Sigmoid colon (tissue), 7 donors: ENCODE data around the gene SSBP3. TPM values are rescaled to one million over a fixed set of nuclear protein-coding genes. Genes with fewer than 3 reads are reported as not detected.

Source experiments
- DNase-seq: peaks from one replicate; pipeline ENCODE4 v3.0.0-alpha.2; 2019
- H3K27ac ChIP-seq, 4 donors: fragments of 200-600 bp; sonication (generic); one replicate each; pipeline ENCODE4 v1.5.1; 2016 to 2019; ENCODE audit warnings: mild to moderate bottlenecking in 1 of 4
- H3K27me3 ChIP-seq, 3 donors: fragments of 200-600 bp; sonication (generic); one replicate each; pipeline ENCODE4 v1.5.1; 2019; ENCODE audit warnings: mild to moderate bottlenecking in 1 of 3
- H3K36me3 ChIP-seq, 4 donors: fragments of 200-600 bp; sonication (generic); one replicate each; pipeline ENCODE4 v1.5.1; 2016 to 2019
- H3K4me1 ChIP-seq, 4 donors: fragments of 200-600 bp; sonication (generic); one replicate each; pipeline ENCODE4 v1.5.1; 2017 to 2019
- H3K4me3 ChIP-seq, 4 donors: fragments of 200-600 bp; sonication (generic); one replicate each; pipeline ENCODE4 v1.5.1; 2017 to 2019; ENCODE audit warnings: mild to moderate bottlenecking in 2 of 4, moderate library complexity in 1 of 4
- H3K9me3 ChIP-seq, 4 donors: fragments of 200-600 bp in 3 of 4; sonication (generic) in 3 of 4; one replicate each; pipeline versions ENCODE4 v1.5.1 to v1.6.1; 2013 to 2019
- EP300 ChIP-seq, 4 donors: sonication (generic); formaldehyde crosslinking; IDR thresholded peaks; one replicate each; pipeline ENCODE4 v1.6.1; 2017; ENCODE audit warnings: antibody characterized with exemption in 4 of 4
- POLR2A ChIP-seq, 2 donors: fragments of 450-650 bp; IDR thresholded peaks; one replicate each; pipeline ENCODE4 v1.6.1; 2016; ENCODE audit warnings: antibody characterized with exemption in 2 of 2, mild to moderate bottlenecking in 2 of 2, moderate library complexity in 2 of 2
- POLR2AphosphoS5 ChIP-seq, 4 donors: sonication (generic); formaldehyde crosslinking; IDR thresholded peaks; one replicate each; pipeline ENCODE4 v1.6.1; 2017; ENCODE audit warnings: antibody characterized with exemption in 4 of 4
- WGBS, 2 donors: extraction: QIAGEN DNeasy Blood & Tissue Kit; methylation state at CpG; one replicate each; pipeline ENCODE4 v1.1.7; 2013; 5-methylcytosine and 5-hydroxymethylcytosine counted together
- intact Hi-C: fragments of 100-400 bp; cut with DNase I; formaldehyde crosslinking; loops from one replicate; pipeline ENCODE4 v1.15.1; 2023
- polyA plus RNA-seq, 3 donors: library from polyadenylated mRNA; stranded (reverse); fragments of 200-250 nt; gene quantifications; one replicate each; pipeline ENCODE4 v1.2.3, GENCODE V29; 2013
- total RNA-seq, 4 donors: library from RNA; depleted of rRNA; stranded (reverse); fragments of >200 nt; gene quantifications; one replicate each; pipeline ENCODE4 v1.1.0, GENCODE V29; 2016
- TF ChIP-seq, protein P1 (sequence below), 4 experiments: fragments of 450-650 bp in 3 of 4; fragments of 200-600 bp in 1 of 4; IDR thresholded peaks; one replicate each; pipeline ENCODE4 v1.5.1; 2016 to 2019; ENCODE audit warnings: antibody characterized with exemption in 4 of 4, mild to moderate bottlenecking in 3 of 4, moderate library complexity in 2 of 4
- donor health status: healthy with polysubstance abuse.
- donor health status: Bipolar disorder and iron deficiency.
- donor health status: healthy.

The SSBP3 gene
- total and polyA plus RNA-seq, 7 donors = 27.4 to 62.5 (median 38.5) TPM

DNA sequence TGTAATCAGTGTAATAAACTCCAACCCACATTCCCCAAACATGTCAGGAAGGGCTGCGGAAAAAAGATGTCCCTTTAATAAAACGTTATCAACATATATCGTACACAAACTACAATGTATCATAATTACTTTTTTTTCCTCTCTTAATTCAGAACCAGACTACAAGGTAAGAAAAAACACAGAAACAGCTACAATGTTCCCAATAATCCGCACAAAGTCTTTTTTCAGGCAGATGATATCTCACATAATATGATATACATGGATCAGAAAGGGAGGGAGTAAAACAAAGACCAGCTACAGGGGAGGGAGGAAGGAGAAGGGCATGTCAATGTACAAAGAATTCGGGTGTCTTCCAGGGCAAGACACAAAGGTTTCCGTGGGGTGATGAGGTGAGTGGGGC, 180.8 kb downstream of the SSBP3 start:
- no peaks in the 10 kb centered on the region for H3K27me3 ChIP-seq
- TF ChIP-seq EP300 (IDR thresholded peaks at IDR 0.05) = no peak
- no peak for TF ChIP-seq POLR2A (IDR thresholded peaks at IDR 0.05)
- TF ChIP-seq POLR2AphosphoS5 (IDR thresholded peaks at IDR 0.05) = no peak
- TF ChIP-seq, protein P1, sequence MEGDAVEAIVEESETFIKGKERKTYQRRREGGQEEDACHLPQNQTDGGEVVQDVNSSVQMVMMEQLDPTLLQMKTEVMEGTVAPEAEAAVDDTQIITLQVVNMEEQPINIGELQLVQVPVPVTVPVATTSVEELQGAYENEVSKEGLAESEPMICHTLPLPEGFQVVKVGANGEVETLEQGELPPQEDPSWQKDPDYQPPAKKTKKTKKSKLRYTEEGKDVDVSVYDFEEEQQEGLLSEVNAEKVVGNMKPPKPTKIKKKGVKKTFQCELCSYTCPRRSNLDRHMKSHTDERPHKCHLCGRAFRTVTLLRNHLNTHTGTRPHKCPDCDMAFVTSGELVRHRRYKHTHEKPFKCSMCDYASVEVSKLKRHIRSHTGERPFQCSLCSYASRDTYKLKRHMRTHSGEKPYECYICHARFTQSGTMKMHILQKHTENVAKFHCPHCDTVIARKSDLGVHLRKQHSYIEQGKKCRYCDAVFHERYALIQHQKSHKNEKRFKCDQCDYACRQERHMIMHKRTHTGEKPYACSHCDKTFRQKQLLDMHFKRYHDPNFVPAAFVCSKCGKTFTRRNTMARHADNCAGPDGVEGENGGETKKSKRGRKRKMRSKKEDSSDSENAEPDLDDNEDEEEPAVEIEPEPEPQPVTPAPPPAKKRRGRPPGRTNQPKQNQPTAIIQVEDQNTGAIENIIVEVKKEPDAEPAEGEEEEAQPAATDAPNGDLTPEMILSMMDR (IDR thresholded peaks at IDR 0.05) = no peak
- H3K4me3 ChIP-seq = no peak overlapping the region
- intact Hi-C loops = no loop called here
- no peak overlapping the region for H3K27ac ChIP-seq
- H3K9me3 ChIP-seq = no peaks in the 10 kb centered on the region
- WGBS, 2 donors = 83 to 92% methylated on average over 6 of the region's 6 CpGs
- peaks cover 0 to 36% (median 28%) of the 10 kb centered on the region in 4 donors for H3K4me1 ChIP-seq
- H3K36me3 ChIP-seq = peaks cover 0 to 24% (median 3%) of the 10 kb centered on the region in 4 donors
- no peak for DNase-seq

DNA sequence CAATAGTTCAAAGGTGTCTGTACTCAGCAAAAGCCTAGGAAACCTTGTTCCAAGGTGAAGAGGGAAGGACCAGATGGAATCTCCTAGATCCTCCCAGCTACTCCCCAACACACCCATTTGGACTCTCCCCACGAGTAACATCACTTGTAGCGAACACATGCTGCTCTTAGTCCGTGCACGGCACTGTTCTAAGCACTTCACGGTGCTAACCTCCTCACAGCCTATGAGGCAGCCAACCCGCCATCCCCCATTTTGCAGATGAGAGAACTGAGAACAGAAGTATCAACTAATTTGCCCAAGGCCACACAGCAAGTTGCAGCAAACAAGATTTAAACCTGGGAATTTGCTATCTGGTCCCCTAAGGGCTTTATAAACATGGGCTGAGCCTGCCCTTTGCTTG, 182.0 kb downstream of the SSBP3 start:
- no peak overlapping the region for H3K27ac ChIP-seq
- intact Hi-C loops = no loop called here

DNA sequence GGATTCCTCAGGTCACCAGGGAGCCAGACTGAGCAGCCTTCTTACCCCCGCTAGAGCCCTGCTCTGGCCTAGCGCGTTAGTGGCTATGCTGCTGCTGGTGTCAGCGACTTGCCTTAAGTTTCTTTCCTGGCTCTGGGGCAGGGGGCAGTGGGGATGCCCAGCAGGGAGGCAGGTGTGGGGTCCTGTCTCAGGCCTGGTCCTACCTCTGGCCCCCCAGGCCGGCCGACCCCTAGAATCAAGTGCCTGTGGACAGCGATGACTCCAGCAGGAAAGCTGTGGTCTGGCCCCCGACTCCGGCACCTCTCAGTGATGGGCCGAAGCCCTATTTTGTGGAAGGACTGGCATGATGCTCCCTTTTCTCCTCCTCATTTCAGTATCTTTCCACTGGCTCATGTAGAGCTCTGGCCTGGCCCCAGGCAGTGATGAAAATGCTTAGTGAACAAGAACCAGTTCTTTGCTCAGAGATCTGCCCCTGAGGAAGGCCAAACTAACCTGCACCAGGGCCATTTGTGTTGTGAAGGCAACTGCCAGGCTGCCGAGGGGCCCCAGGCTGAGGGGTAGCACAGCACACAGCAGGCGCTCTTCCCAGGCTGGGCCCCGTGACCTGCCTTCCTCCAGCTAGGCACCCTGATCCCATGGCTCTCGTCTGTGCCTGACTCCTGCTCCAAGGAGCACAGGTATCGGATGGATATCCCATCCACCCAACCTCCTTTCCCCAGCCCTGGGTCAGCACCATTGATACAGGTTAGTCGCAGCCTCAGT, 182.6 kb downstream of the SSBP3 start:
- WGBS, 2 donors = 94 to 95% methylated on average over 16 of the region's 16 CpGs
- Histone ChIP-seq H3K4me3 (no peak overlapping the region), H3K36me3 (peaks cover 0 to 26% (median 3%) of the 10 kb centered on the region in 4 donors), H3K9me3 (no peaks in the 10 kb centered on the region), H3K27me3 (no peaks in the 10 kb centered on the region), H3K27ac (no peak overlapping the region), H3K4me1 (peaks cover 0 to 40% (median 37%) of the 10 kb centered on the region in 4 donors)
- no peak for TF ChIP-seq POLR2AphosphoS5 (IDR thresholded peaks at IDR 0.05)
- TF ChIP-seq, protein P1 (IDR thresholded peaks at IDR 0.05) = no peak
- TF ChIP-seq POLR2A (IDR thresholded peaks at IDR 0.05) = no peak
- no peak for TF ChIP-seq EP300 (IDR thresholded peaks at IDR 0.05)
- DNase-seq = no peak
- intact Hi-C loops = no loop called here

More for the DNA sequence above, 182.0 kb downstream of the SSBP3 start:
- Histone ChIP-seq H3K9me3 (no peaks in the 10 kb centered on the region), H3K27me3 (no peaks in the 10 kb centered on the region), H3K4me3 (no peak overlapping the region), H3K4me1 (peaks cover 0 to 40% (median 36%) of the 10 kb centered on the region in 4 donors), H3K36me3 (peaks cover 0 to 24% (median 3%) of the 10 kb centered on the region in 4 donors)
- TF ChIP-seq POLR2A (IDR thresholded peaks at IDR 0.05) (no peak), POLR2AphosphoS5 (IDR thresholded peaks at IDR 0.05) (no peak), EP300 (IDR thresholded peaks at IDR 0.05) (no peak)
- TF ChIP-seq, protein P1 (IDR thresholded peaks at IDR 0.05) = no peak
- no peak for DNase-seq
- WGBS, 2 donors = 83 to 96% methylated on average over 6 of the region's 6 CpGs

DNA sequence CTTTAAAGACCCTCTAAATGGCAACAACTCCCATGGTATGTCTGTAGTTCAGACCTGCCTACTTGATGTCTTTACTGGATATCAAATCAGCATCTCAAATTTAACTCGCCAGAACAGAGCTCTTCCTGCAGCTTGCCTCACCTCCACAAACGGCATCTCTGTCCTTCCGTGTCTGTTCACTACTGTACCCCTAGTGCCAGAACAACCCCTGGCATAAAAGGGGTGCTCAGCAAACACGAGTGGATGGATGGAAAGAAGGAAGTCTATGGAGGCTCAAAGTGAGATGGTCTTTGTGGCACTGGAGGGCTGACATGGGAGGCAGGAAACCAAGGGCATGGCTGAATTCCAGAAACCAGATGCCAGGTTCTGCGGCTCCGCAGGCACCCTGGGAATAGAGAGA, 183.5 kb downstream of the SSBP3 start:
- intact Hi-C loops = no loop called here
- H3K4me3 ChIP-seq = no peak overlapping the region
- no peak for DNase-seq
- peaks cover 0 to 28% (median 4%) of the 10 kb centered on the region in 4 donors for H3K36me3 ChIP-seq
- H3K4me1 ChIP-seq = peaks cover 0 to 37% (median 35%) of the 10 kb centered on the region in 4 donors
- TF ChIP-seq POLR2A (IDR thresholded peaks at IDR 0.05) (no peak), EP300 (IDR thresholded peaks at IDR 0.05) (no peak), POLR2AphosphoS5 (IDR thresholded peaks at IDR 0.05) (no peak)
- TF ChIP-seq, protein P1 (IDR thresholded peaks at IDR 0.05) = no peak
- no peaks in the 10 kb centered on the region for H3K27me3 ChIP-seq
- no peak overlapping the region for H3K27ac ChIP-seq
- H3K9me3 ChIP-seq = no peaks in the 10 kb centered on the region
- 82 to 83% methylated on average over 6 of the region's 6 CpGs for WGBS, 2 donors
